OCI-LY1 (cell line): ENCODE data around the gene FARS2.

ENCODE experiments used
- CTCF ChIP-seq: fragments of 200-600 bp; sonication (generic), shearing (Covaris generic); IDR thresholded peaks from 2 replicates; pipeline ENCODE4 v1.5.1; 2017; ENCODE audit warnings: mild to moderate bottlenecking, antibody characterized with exemption, low read length, moderate library complexity, mixed read lengths
- EZH2 ChIP-seq: fragments of 200-600 bp; sonication (generic), shearing (Covaris generic); IDR thresholded peaks from 2 replicates; pipeline ENCODE4 v1.8.0; 2017; ENCODE audit warnings: borderline replicate concordance, mixed run types, mild to moderate bottlenecking, antibody characterized with exemption, low read length, moderate library complexity, mixed read lengths

- no peak for TF ChIP-seq CTCF
- no peak for TF ChIP-seq EZH2
Measured at GRCh38 chr6:5705252-5705651, 443.9 kb downstream of the FARS2 start.
